H9 (cell line): Measurements from ENCODE around the gene MYBPC2. TPM values are rescaled to one million over a fixed set of nuclear protein-coding genes. Genes with fewer than 3 reads are reported as not detected.

Source experiments
- DNase-seq: peaks from one replicate; pipeline ENCODE4 v3.0.0-alpha.2; 2017
- H2AFZ ChIP-seq: one replicate; pipeline ENCODE4 v1.6.1; 2013; ENCODE audit warnings: mild to moderate bottlenecking, low read length, control low read depth, moderate library complexity
- H2AK5ac ChIP-seq: 2 replicates; pipeline ENCODE4 v1.6.1; 2013; ENCODE audit warnings: low read length, control low read depth, mixed read lengths; ENCODE audit not compliant: insufficient read length
- H2BK120ac ChIP-seq: one replicate; pipeline ENCODE4 v1.6.1; 2013; ENCODE audit warnings: low read depth, mild to moderate bottlenecking, low read length, control low read depth, inconsistent platforms; ENCODE audit not compliant: poor library complexity, severe bottlenecking
- H2BK12ac ChIP-seq: 2 replicates; pipeline ENCODE4 v1.6.1; 2013; ENCODE audit warnings: low read length, control low read depth, mixed read lengths, low read depth; ENCODE audit not compliant: insufficient read length
- H2BK15ac ChIP-seq: 2 replicates; pipeline ENCODE4 v1.6.1; 2013; ENCODE audit warnings: low read depth, low read length, control low read depth
- H2BK20ac ChIP-seq: one replicate; pipeline ENCODE4 v1.6.1; 2013; ENCODE audit warnings: low read depth, mild to moderate bottlenecking, low read length, control low read depth, inconsistent platforms; ENCODE audit not compliant: poor library complexity, severe bottlenecking
- H2BK5ac ChIP-seq: 2 replicates; pipeline ENCODE4 v1.6.1; 2013; ENCODE audit warnings: low read length, control low read depth, mixed read lengths; ENCODE audit not compliant: insufficient read length
- H3K14ac ChIP-seq: 2 replicates; pipeline ENCODE4 v1.6.1; 2013; ENCODE audit warnings: low read length, control low read depth; ENCODE audit not compliant: insufficient read depth
- H3K18ac ChIP-seq: 2 replicates; pipeline ENCODE4 v1.6.1; 2013; ENCODE audit warnings: low read depth, mild to moderate bottlenecking, mixed read lengths, low read length, control low read depth; ENCODE audit not compliant: insufficient read length
- H3K23ac ChIP-seq: 2 replicates; pipeline ENCODE4 v1.6.1; 2013; ENCODE audit warnings: low read length, control low read depth, mixed read lengths, low read depth; ENCODE audit not compliant: insufficient read length
- H3K23me2 ChIP-seq: 2 replicates; pipeline ENCODE4 v1.6.1; 2013; ENCODE audit warnings: low read depth, mild to moderate bottlenecking, mixed read lengths, low read length, control low read depth; ENCODE audit not compliant: insufficient read length, poor library complexity, severe bottlenecking
- H3K27ac ChIP-seq: 2 replicates; pipeline ENCODE4 v1.5.1; 2013; ENCODE audit warnings: low read length, control low read depth, mixed read lengths, low read depth; ENCODE audit not compliant: insufficient read length
- H3K27me3 ChIP-seq: 2 replicates; pipeline ENCODE4 v1.6.1; 2013; ENCODE audit warnings: low read length, control low read depth, inconsistent platforms; ENCODE audit not compliant: insufficient read depth
- H3K4ac ChIP-seq: 2 replicates; pipeline ENCODE4 v1.6.1; 2013; ENCODE audit warnings: low read depth, mild to moderate bottlenecking, control low read depth, inconsistent platforms, low read length, moderate library complexity
- H3K4me1 ChIP-seq: 2 replicates; pipeline ENCODE4 v1.6.1; 2013; ENCODE audit warnings: low read length, control low read depth, inconsistent platforms; ENCODE audit not compliant: insufficient read depth
- H3K4me2 ChIP-seq: 2 replicates; pipeline ENCODE4 v1.6.1; 2013; ENCODE audit warnings: low read length, control low read depth, mixed read lengths; ENCODE audit not compliant: insufficient read length, insufficient read depth
- H3K56ac ChIP-seq: 2 replicates; pipeline ENCODE4 v1.6.1; 2013; ENCODE audit warnings: low read depth, mild to moderate bottlenecking, mixed read lengths, low read length, control low read depth; ENCODE audit not compliant: insufficient read length
- H3K79me1 ChIP-seq: 2 replicates; pipeline ENCODE4 v1.6.1; 2013; ENCODE audit warnings: low read depth, mild to moderate bottlenecking, moderate library complexity, low read length, control low read depth, inconsistent platforms; ENCODE audit not compliant: insufficient read depth, poor library complexity, severe bottlenecking
- H3K79me2 ChIP-seq: 2 replicates; pipeline ENCODE4 v1.6.1; 2013; ENCODE audit warnings: low read length, control low read depth, inconsistent platforms; ENCODE audit not compliant: insufficient read depth
- H3K9ac ChIP-seq: 2 replicates; pipeline ENCODE4 v1.6.1; 2013; ENCODE audit warnings: low read length, control low read depth, mixed read lengths; ENCODE audit not compliant: insufficient read length; ENCODE audit errors: extremely low read depth
- H3K9me3 ChIP-seq: one replicate; pipeline ENCODE4 v1.6.1; 2013; ENCODE audit warnings: low read depth, low read length, inconsistent platforms; ENCODE audit not compliant: control insufficient read depth
- H3T11ph ChIP-seq: one replicate; pipeline ENCODE4 v1.6.1; 2013; ENCODE audit warnings: mild to moderate bottlenecking, low read length, control low read depth, inconsistent platforms
- H4K20me1 ChIP-seq: one replicate; pipeline ENCODE4 v1.6.1; 2013; ENCODE audit not compliant: control insufficient read depth, insufficient read length, insufficient read depth
- H4K5ac ChIP-seq: 2 replicates; pipeline ENCODE4 v1.6.1; 2013; ENCODE audit warnings: low read depth, mild to moderate bottlenecking, mixed read lengths, low read length, control low read depth; ENCODE audit not compliant: insufficient read length
- H4K8ac ChIP-seq: replicated peaks from 2 replicates; pipeline ENCODE4 v1.6.1; 2013; ENCODE audit warnings: low read length, control low read depth, mixed read lengths, low read depth; ENCODE audit not compliant: insufficient read length
- H4K91ac ChIP-seq: 2 replicates; pipeline ENCODE4 v1.6.1; 2013; ENCODE audit warnings: low read depth, mild to moderate bottlenecking, moderate library complexity, mixed read lengths, low read length, control low read depth; ENCODE audit not compliant: insufficient read length
- H3K27ac Mint-ChIP-seq, 3 experiments: 2 replicates in 2 of 3; 3 replicates in 1 of 3; pipeline ENCODE4 v1.8.0; 2020 to 2021; ENCODE audit warnings: mixed read lengths in 3 of 3, mild to moderate bottlenecking in 1 of 3, moderate library complexity in 1 of 3
- H3K27me3 Mint-ChIP-seq: 2 replicates; pipeline ENCODE4 v1.8.0; 2021; ENCODE audit warnings: low read depth, mild to moderate bottlenecking, moderate library complexity, mixed read lengths
- H3K36me3 Mint-ChIP-seq, 3 experiments: 2 replicates in 2 of 3; 3 replicates in 1 of 3; pipeline ENCODE4 v1.8.0; 2020 to 2021; ENCODE audit warnings: low read depth in 3 of 3, mixed read lengths in 3 of 3; ENCODE audit not compliant: insufficient read depth in 1 of 3
- H3K4me1 Mint-ChIP-seq, 2 experiments: 2 replicates each; pipeline ENCODE4 v1.8.0; 2020; ENCODE audit warnings: mixed read lengths in 2 of 2
- H3K4me3 Mint-ChIP-seq, 2 experiments: 2 replicates in 1 of 2; 3 replicates in 1 of 2; pipeline ENCODE4 v1.8.0; 2020 to 2021; ENCODE audit warnings: mild to moderate bottlenecking in 2 of 2, mixed read lengths in 2 of 2, moderate library complexity in 1 of 2
- H3K9me3 Mint-ChIP-seq, 2 experiments: 2 replicates in 1 of 2; 3 replicates in 1 of 2; pipeline ENCODE4 v1.8.0; 2020; ENCODE audit warnings: mild to moderate bottlenecking in 2 of 2, mixed read lengths in 2 of 2, moderate library complexity in 1 of 2
- CTCF ChIP-seq: fragments of 200-600 bp; sonication (generic); conservative IDR thresholded peaks from 3 replicates; pipeline ENCODE4 v1.8.0; 2021; ENCODE audit warnings: antibody characterized with exemption, mild to moderate bottlenecking
- WGBS: extraction: QIAGEN DNeasy Blood & Tissue Kit; methylation state at CpG from one replicate; pipeline ENCODE4 v1.1.7; 2013; ENCODE audit warnings: missing lambda C conversion rate, low lambda C conversion rate, mixed read lengths; ENCODE audit not compliant: insufficient read length; ENCODE audit errors: extremely low coverage; 5-methylcytosine and 5-hydroxymethylcytosine counted together
- total RNA-seq: library from RNA; stranded (reverse); gene quantifications from 2 replicates; pipeline ENCODE4 v1.2.1, GENCODE V29; 2021

MYBPC2 gene
- total RNA-seq, 1 experiment from 2014 or later: 4.9 TPM

- no peak overlapping the region for H3K56ac ChIP-seq
- DNase-seq: no peak
- H3K4me1 Mint-ChIP-seq: peaks cover 22 to 25% of the 10 kb centered on the region in 2 experiments
- no peak overlapping the region for H3K4me3 Mint-ChIP-seq
- H3K14ac ChIP-seq: no peak overlapping the region; the same call in 1 of the 2 replicates
- no peaks in the 10 kb centered on the region for H4K20me1 ChIP-seq
- peaks cover 16% of the 10 kb centered on the region for H3K27me3 Mint-ChIP-seq
- H2AFZ ChIP-seq: no peak overlapping the region
- peaks cover 12% of the 10 kb centered on the region for H3K23me2 ChIP-seq
- no peak overlapping the region for H3K4me2 ChIP-seq
- H3K4me1 ChIP-seq: peaks cover 3% of the 10 kb centered on the region; the same call in 1 of the 2 replicates
- no peak overlapping the region; the same call in 1 of the 2 replicates for H2BK15ac ChIP-seq
- no peak overlapping the region for H4K8ac ChIP-seq
- peaks cover 0 to 2% (median 0%) of the 10 kb centered on the region in 3 experiments; a peak in 2 of 7 replicates for H3K36me3 Mint-ChIP-seq
- H3K9me3 Mint-ChIP-seq: no peaks in the 10 kb centered on the region; a peak in 1 of 5 replicates
- H2BK12ac ChIP-seq: no peak overlapping the region
- H3K18ac ChIP-seq: no peak overlapping the region
- no CpG with 5 or more reads among the region's 12 CpGs for WGBS
- no peak for TF ChIP-seq CTCF
- no peaks in the 10 kb centered on the region for H3K79me2 ChIP-seq
- no peak overlapping the region for H2BK5ac ChIP-seq
- no peak overlapping the region for H3T11ph ChIP-seq
- no peaks in the 10 kb centered on the region for H3K27me3 ChIP-seq
- H3K23ac ChIP-seq: no peak overlapping the region
- H3K79me1 ChIP-seq: no peaks in the 10 kb centered on the region
- no peak overlapping the region for H4K91ac ChIP-seq
- no peak overlapping the region for H4K5ac ChIP-seq
- H2BK20ac ChIP-seq: no peak overlapping the region
- no peak overlapping the region for H3K9ac ChIP-seq
- no peak overlapping the region for H3K4ac ChIP-seq
- H2BK120ac ChIP-seq: no peak overlapping the region
- no peak overlapping the region for H2AK5ac ChIP-seq
- H3K9me3 ChIP-seq: no peaks in the 10 kb centered on the region
- no peak overlapping the region for H3K27ac Mint-ChIP-seq
- no peak overlapping the region for H3K27ac ChIP-seq
These were observed 2.9 kb downstream of the MYBPC2 start for GRCh38 chr19:50435627-50436026.
